Mesothelial cell of epicardium (in vitro differentiated cells): Measurements from ENCODE around the gene CWF19L1. TPM values are rescaled to one million over a fixed set of nuclear protein-coding genes. Genes with fewer than 3 reads are reported as not detected.
A peak's percentile ranks its signal among the peaks of the same experiment; 100 is the strongest.

ENCODE experiments used
- DNase-seq, 2 experiments: peaks; one replicate each; pipeline ENCODE4 v3.0.0; 2021; ENCODE audit warnings: low spot score in 2 of 2; ENCODE audit not compliant: unreplicated experiment in 2 of 2
- H3K27ac Mint-ChIP-seq: 2 replicates; pipeline ENCODE4 v1.8.0; 2021; ENCODE audit warnings: mixed read lengths
- H3K27me3 Mint-ChIP-seq: 2 replicates; pipeline ENCODE4 v1.8.0; 2021; ENCODE audit warnings: low read depth, mixed read lengths
- H3K36me3 Mint-ChIP-seq: 2 replicates; pipeline ENCODE4 v1.8.0; 2021; ENCODE audit warnings: mixed read lengths
- H3K4me1 Mint-ChIP-seq: 2 replicates; pipeline ENCODE4 v1.8.0; 2021; ENCODE audit warnings: mixed read lengths
- H3K4me3 Mint-ChIP-seq: 2 replicates; pipeline ENCODE4 v1.8.0; 2021; ENCODE audit warnings: mild to moderate bottlenecking, moderate library complexity, mixed read lengths
- H3K9me3 Mint-ChIP-seq: 2 replicates; pipeline ENCODE4 v1.8.0; 2021; ENCODE audit warnings: mixed read lengths
- CTCF ChIP-seq: fragments of 200-600 bp; sonication (generic); IDR thresholded peaks from one replicate; pipeline ENCODE4 v1.5.0; 2021; ENCODE audit warnings: antibody characterized with exemption; ENCODE audit not compliant: unreplicated experiment
- total RNA-seq: library from RNA; stranded (reverse); gene quantifications from 3 replicates; pipeline ENCODE4 v1.2.1, GENCODE V29; 2021

Gene CWF19L1
- total RNA-seq, 1 donor from 2014 or later = 25.6 TPM

- no peak for TF ChIP-seq CTCF
- H3K4me3 Mint-ChIP-seq = peak overlapping the region; percentile 97
- H3K27ac Mint-ChIP-seq = no peak overlapping the region
- no peaks in the 10 kb centered on the region for H3K9me3 Mint-ChIP-seq
- H3K36me3 Mint-ChIP-seq = peaks cover 5% of the 10 kb centered on the region
- peaks cover 9% of the 10 kb centered on the region for H3K4me1 Mint-ChIP-seq
- DNase-seq = no peak
- H3K27me3 Mint-ChIP-seq = no peaks in the 10 kb centered on the region
Measured at GRCh38 chr10:100265821-100266485, 1.5 kb downstream of the CWF19L1 start.

GRCh38 chr10:100254191-100254590 is 13.2 kb downstream of the CWF19L1 start:
- Mint-ChIP-seq H3K27ac (no peak overlapping the region), H3K9me3 (no peaks in the 10 kb centered on the region), H3K4me1 (no peaks in the 10 kb centered on the region), H3K4me3 (no peak overlapping the region), H3K36me3 (peaks cover 44% of the 10 kb centered on the region), H3K27me3 (no peaks in the 10 kb centered on the region)
- no peak for TF ChIP-seq CTCF
- no peak for DNase-seq

GRCh38 chr10:100253041-100253440 is 14.4 kb downstream of the CWF19L1 start:
- no peak for TF ChIP-seq CTCF
- H3K4me1 Mint-ChIP-seq = no peaks in the 10 kb centered on the region
- no peak for DNase-seq
- H3K4me3 Mint-ChIP-seq = no peak overlapping the region
- no peak overlapping the region for H3K27ac Mint-ChIP-seq
- H3K9me3 Mint-ChIP-seq = no peaks in the 10 kb centered on the region
- peaks cover 44% of the 10 kb centered on the region for H3K36me3 Mint-ChIP-seq
- no peaks in the 10 kb centered on the region for H3K27me3 Mint-ChIP-seq

GRCh38 chr10:100248820-100249219 is 18.6 kb downstream of the CWF19L1 start:
- no peak for TF ChIP-seq CTCF
- Mint-ChIP-seq H3K9me3 (no peaks in the 10 kb centered on the region), H3K27ac (no peak overlapping the region), H3K4me1 (peaks cover 2% of the 10 kb centered on the region), H3K4me3 (no peak overlapping the region), H3K27me3 (no peaks in the 10 kb centered on the region), H3K36me3 (peaks cover 32% of the 10 kb centered on the region)
- no peak for DNase-seq

- TF ChIP-seq CTCF = no peak
- H3K4me3 Mint-ChIP-seq = no peak overlapping the region
- no peak for DNase-seq
- no peaks in the 10 kb centered on the region for H3K27me3 Mint-ChIP-seq
- H3K27ac Mint-ChIP-seq = peak overlapping the region; percentile 23
- H3K36me3 Mint-ChIP-seq = peaks cover 33% of the 10 kb centered on the region
- H3K4me1 Mint-ChIP-seq = peaks cover 2% of the 10 kb centered on the region
- H3K9me3 Mint-ChIP-seq = no peaks in the 10 kb centered on the region
Measured at GRCh38 chr10:100245484-100246220, 21.8 kb downstream of the CWF19L1 start.
